GM19351 (cell line): Measurements from ENCODE around the gene KRTAP13-4.

Source experiments
- ATAC-seq: cut with Tn5 transposase; IDR thresholded peaks from one replicate; pipeline ENCODE4 v1.9.1; 2021; ENCODE audit warnings: mild to moderate bottlenecking, moderate library complexity; ENCODE audit not compliant: unreplicated experiment

KRTAP13-4 gene

GRCh38 chr21:30430170-30430655 is at the start of gene KRTAP13-4:
Gene KRTAP13-4, plus strand, starts transcription at chr21:30430220. Its CDS starts 56 bp downstream, at chr21:30430276.
- no peak for ATAC-seq

- ATAC-seq = no peak
These were observed 47.8 kb upstream of the KRTAP13-4 start for GRCh38 chr21:30382201-30382600.

- ATAC-seq = no peak
These were observed 38.5 kb upstream of the KRTAP13-4 start for GRCh38 chr21:30391492-30392025.

- ATAC-seq = no peak
These were observed 34.3 kb upstream of the KRTAP13-4 start, which contains the start of gene KRTAP13-1 for GRCh38 chr21:30395731-30396130. Gene KRTAP13-1, plus strand, starts transcription at chr21:30396031. Its CDS starts 56 bp downstream, at chr21:30396087.

GRCh38 chr21:30408782-30409494 is 21.1 kb upstream of the KRTAP13-4 start:
- no peak for ATAC-seq

- no peak for ATAC-seq
These were observed 14.0 kb upstream of the KRTAP13-4 start for GRCh38 chr21:30415993-30416392.

GRCh38 chr21:30425826-30426225 is 4.2 kb upstream of the KRTAP13-4 start, which contains the start of gene KRTAP13-3:
Gene KRTAP13-3, minus strand, starts transcription at chr21:30425926. Its CDS starts 14 bp downstream, at chr21:30425912.
- ATAC-seq = no peak

GRCh38 chr21:30426731-30427130 is 3.3 kb upstream of the KRTAP13-4 start:
- ATAC-seq = no peak

GRCh38 chr21:30434033-30434631 is 4.1 kb downstream of the KRTAP13-4 start:
- peak; percentile 74 for ATAC-seq

- no peak for ATAC-seq
These were observed 7.1 kb downstream of the KRTAP13-4 start for GRCh38 chr21:30437010-30437565.

GRCh38 chr21:30439975-30440374 is 10.0 kb downstream of the KRTAP13-4 start, which contains the start of gene KRTAP15-1:
Gene KRTAP15-1, plus strand, starts transcription at chr21:30440275. Its CDS starts 53 bp downstream, at chr21:30440328.
- ATAC-seq = no peak

GRCh38 chr21:30443226-30443625 is 13.2 kb downstream of the KRTAP13-4 start:
- ATAC-seq = no peak

- ATAC-seq = no peak
These were observed 14.2 kb downstream of the KRTAP13-4 start for GRCh38 chr21:30444204-30444603.

- no peak for ATAC-seq
These were observed 17.0 kb downstream of the KRTAP13-4 start for GRCh38 chr21:30447056-30447455.

- no peak for ATAC-seq
These were observed 18.5 kb downstream of the KRTAP13-4 start for GRCh38 chr21:30448514-30448913.

- ATAC-seq = no peak
These were observed 33.7 kb downstream of the KRTAP13-4 start for GRCh38 chr21:30463713-30464112.

- no peak for ATAC-seq
These were observed 39.1 kb downstream of the KRTAP13-4 start for GRCh38 chr21:30468900-30469714.

- ATAC-seq = no peak
These were observed 48.0 kb downstream of the KRTAP13-4 start for GRCh38 chr21:30478004-30478403.

GRCh38 chr21:30479259-30479658 is 49.2 kb downstream of the KRTAP13-4 start:
- no peak for ATAC-seq

- ATAC-seq = no peak
These were observed 50.1 kb downstream of the KRTAP13-4 start, which contains the start of gene KRTAP19-1 for GRCh38 chr21:30480145-30480544. Gene KRTAP19-1, minus strand, starts transcription at chr21:30480367. Its CDS starts 50 bp downstream, at chr21:30480317.
